NB4 (cell line): ENCODE results near the gene DTNB.

Experiments
- DNase-seq: peaks from one replicate; pipeline ENCODE4 v3.0.0; 2010; ENCODE audit warnings: low read depth
- H3K4me3 ChIP-seq: one replicate; pipeline ENCODE4 v1.5.1; 2011; ENCODE audit warnings: mild to moderate bottlenecking, low read depth, low read length, moderate library complexity
- CTCF ChIP-seq: IDR thresholded peaks from one replicate; pipeline ENCODE4 v1.5.1; 2012; ENCODE audit warnings: low read depth, low read length
- MAX ChIP-seq: IDR thresholded peaks from 2 replicates; pipeline ENCODE4 v1.6.1; 2011; ENCODE audit warnings: low read depth, low read length
- MYC ChIP-seq: IDR thresholded peaks from 2 replicates; pipeline ENCODE4 v1.6.1; 2011; ENCODE audit warnings: low read depth, low read length
- POLR2A ChIP-seq: IDR thresholded peaks from 2 replicates; pipeline ENCODE4 v1.6.1; 2011; ENCODE audit warnings: mild to moderate bottlenecking; ENCODE audit not compliant: insufficient read length; ENCODE audit errors: extremely low read depth

The DTNB gene

GRCh38 chr2:25585189-25585588 lies 88.2 kb downstream of the DTNB start:
- TF ChIP-seq CTCF, result no peak
- TF ChIP-seq MYC, result no peak
- TF ChIP-seq POLR2A, result no peak
- no peak for TF ChIP-seq MAX
- no peak for DNase-seq
- H3K4me3 ChIP-seq, result no peak overlapping the region

- TF ChIP-seq MYC (no peak), MAX (no peak), CTCF (no peak), POLR2A (no peak)
- DNase-seq, result peak; percentile 91
- no peak overlapping the region for H3K4me3 ChIP-seq
These were observed 91.1 kb downstream of the DTNB start for GRCh38 chr2:25582077-25582830.

GRCh38 chr2:25576596-25576995 lies 96.8 kb downstream of the DTNB start:
- no peak overlapping the region for H3K4me3 ChIP-seq
- TF ChIP-seq MYC, result no peak
- TF ChIP-seq MAX, result no peak
- no peak for TF ChIP-seq CTCF
- no peak for TF ChIP-seq POLR2A
- no peak for DNase-seq

- no peak for DNase-seq
- no peak for TF ChIP-seq MAX
- TF ChIP-seq CTCF, result no peak
- TF ChIP-seq POLR2A, result no peak
- no peak for TF ChIP-seq MYC
- no peak overlapping the region for H3K4me3 ChIP-seq
These were observed 100.7 kb downstream of the DTNB start for GRCh38 chr2:25572638-25573037.

GRCh38 chr2:25570161-25570845 lies 103.1 kb downstream of the DTNB start:
- no peak for DNase-seq
- TF ChIP-seq POLR2A, result no peak
- TF ChIP-seq MAX, result no peak
- no peak for TF ChIP-seq MYC
- TF ChIP-seq CTCF, result no peak
- H3K4me3 ChIP-seq, result no peak overlapping the region
